GM19238 (cell line): ENCODE data around the gene TMEM131L.

Source experiments
- DNase-seq: peaks from one replicate; pipeline ENCODE4 v3.0.0; 2011; ENCODE audit warnings: low spot score; ENCODE audit not compliant: insufficient read length

Gene TMEM131L

GRCh38 chr4:153610623-153611376 is 144.6 kb downstream of the TMEM131L start:
- DNase-seq = no peak

- DNase-seq = no peak
These were observed 145.5 kb downstream of the TMEM131L start for GRCh38 chr4:153611679-153612078.

- DNase-seq = no peak
These were observed 146.7 kb downstream of the TMEM131L start for GRCh38 chr4:153612878-153613277.

- DNase-seq = no peak
These were observed 149.9 kb downstream of the TMEM131L start for GRCh38 chr4:153616006-153616555.

- no peak for DNase-seq
These were observed 152.7 kb downstream of the TMEM131L start for GRCh38 chr4:153618833-153619232.

- no peak for DNase-seq
These were observed 153.7 kb downstream of the TMEM131L start for GRCh38 chr4:153619811-153620210.

GRCh38 chr4:153620352-153620751 is 154.2 kb downstream of the TMEM131L start:
- DNase-seq = no peak

GRCh38 chr4:153622093-153622492 is 155.9 kb downstream of the TMEM131L start:
- no peak for DNase-seq

GRCh38 chr4:153622778-153623240 is 156.6 kb downstream of the TMEM131L start:
- no peak for DNase-seq

GRCh38 chr4:153623491-153623890 is 157.3 kb downstream of the TMEM131L start:
- no peak for DNase-seq

GRCh38 chr4:153628796-153629315 is 162.7 kb downstream of the TMEM131L start:
- no peak for DNase-seq

- DNase-seq = no peak
These were observed 163.6 kb downstream of the TMEM131L start for GRCh38 chr4:153629776-153630175.

GRCh38 chr4:153634738-153635353 is 168.7 kb downstream of the TMEM131L start:
- DNase-seq = no peak

- no peak for DNase-seq
These were observed 169.7 kb downstream of the TMEM131L start for GRCh38 chr4:153635846-153636245.

GRCh38 chr4:153637201-153637600 is 171.0 kb downstream of the TMEM131L start:
- no peak for DNase-seq

GRCh38 chr4:153638011-153638410 is 171.9 kb downstream of the TMEM131L start:
- no peak for DNase-seq

- no peak for DNase-seq
These were observed 172.8 kb downstream of the TMEM131L start for GRCh38 chr4:153638999-153639398.

GRCh38 chr4:153639833-153640802 is 174.0 kb downstream of the TMEM131L start:
- DNase-seq = no peak

- DNase-seq = no peak
These were observed 175.4 kb downstream of the TMEM131L start for GRCh38 chr4:153641532-153641931.

- peak; percentile 41 for DNase-seq
These were observed 177.5 kb downstream of the TMEM131L start for GRCh38 chr4:153643406-153644383.
